Mucosa of rectum (tissue), 2 donors: ENCODE results near the gene BORCS5.

Experiments
- H3K27ac ChIP-seq, 2 donors: one replicate each; pipeline ENCODE4 v1.7.0; 2013; ENCODE audit warnings: inconsistent platforms in 2 of 2, low read depth in 2 of 2, low read length in 2 of 2
- H3K27me3 ChIP-seq, 2 donors: one replicate each; pipeline ENCODE4 v1.7.0; 2013; ENCODE audit warnings: low read length in 2 of 2; ENCODE audit not compliant: control insufficient read depth in 2 of 2, insufficient read depth in 2 of 2
- H3K36me3 ChIP-seq, 2 donors: one replicate each; pipeline ENCODE4 v1.7.0; 2013; ENCODE audit warnings: low read length in 2 of 2; ENCODE audit not compliant: control insufficient read depth in 2 of 2, insufficient read depth in 2 of 2
- H3K4me1 ChIP-seq, 2 donors: one replicate each; pipeline ENCODE4 v1.7.0; 2013; ENCODE audit warnings: low read length in 2 of 2, mild to moderate bottlenecking in 1 of 2; ENCODE audit not compliant: control insufficient read depth in 2 of 2, insufficient read depth in 2 of 2
- H3K4me3 ChIP-seq, 2 donors: one replicate each; pipeline ENCODE4 v1.7.0; 2013; ENCODE audit warnings: low read length in 2 of 2
- H3K9ac ChIP-seq, 2 donors: one replicate each; pipeline ENCODE4 v1.7.0; 2013; ENCODE audit warnings: low read length in 2 of 2, low read depth in 1 of 2, mild to moderate bottlenecking in 1 of 2
- H3K9me3 ChIP-seq, 2 donors: one replicate each; pipeline ENCODE4 v1.7.0; 2013; ENCODE audit warnings: low read length in 2 of 2; ENCODE audit not compliant: control insufficient read depth in 2 of 2
- donor health status: healthy.
- donor health status: Normal muscosa, but diverticular disease.

BORCS5 gene

DNA sequence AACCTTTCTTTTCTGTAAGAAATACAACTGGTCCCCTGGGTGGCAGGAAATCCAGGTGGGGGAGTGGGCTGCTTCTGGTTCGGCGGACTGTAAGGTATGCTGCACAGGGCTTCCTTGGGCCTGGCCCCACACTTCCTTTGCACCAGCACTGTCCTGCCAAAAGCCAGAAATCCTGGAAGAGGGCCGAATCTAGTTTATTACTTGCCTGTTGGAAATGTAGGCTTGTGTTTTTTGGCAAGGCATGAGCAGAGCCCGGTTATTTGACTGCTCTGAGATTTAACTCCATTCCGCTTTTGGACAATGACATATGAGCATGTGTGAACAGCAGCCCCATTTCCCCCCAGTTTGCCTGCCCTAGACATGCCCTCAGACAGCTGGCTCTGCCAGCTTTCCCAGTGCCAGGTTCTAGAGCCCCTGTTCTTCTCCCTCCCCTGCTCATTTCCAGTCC is 86.6 kb downstream of the BORCS5 start:
- no peak overlapping the region for H3K4me3 ChIP-seq
- no peaks in the 10 kb centered on the region for H3K36me3 ChIP-seq
- no peak overlapping the region for H3K9ac ChIP-seq
- peak overlapping the region in 1 of 2 donors; percentile 56 for H3K27ac ChIP-seq
- H3K27me3 ChIP-seq: no peaks in the 10 kb centered on the region
- no peaks in the 10 kb centered on the region for H3K9me3 ChIP-seq
- H3K4me1 ChIP-seq: peaks cover 8 to 17% of the 10 kb centered on the region in 2 donors

GRCh38 chr12:12445165-12445881 is 88.4 kb downstream of the BORCS5 start:
- no peak overlapping the region for H3K4me3 ChIP-seq
- H3K9me3 ChIP-seq: no peaks in the 10 kb centered on the region
- no peak overlapping the region for H3K9ac ChIP-seq
- H3K4me1 ChIP-seq: peaks cover 12 to 17% of the 10 kb centered on the region in 2 donors
- no peaks in the 10 kb centered on the region for H3K27me3 ChIP-seq
- H3K36me3 ChIP-seq: no peaks in the 10 kb centered on the region
- no peak overlapping the region for H3K27ac ChIP-seq

DNA sequence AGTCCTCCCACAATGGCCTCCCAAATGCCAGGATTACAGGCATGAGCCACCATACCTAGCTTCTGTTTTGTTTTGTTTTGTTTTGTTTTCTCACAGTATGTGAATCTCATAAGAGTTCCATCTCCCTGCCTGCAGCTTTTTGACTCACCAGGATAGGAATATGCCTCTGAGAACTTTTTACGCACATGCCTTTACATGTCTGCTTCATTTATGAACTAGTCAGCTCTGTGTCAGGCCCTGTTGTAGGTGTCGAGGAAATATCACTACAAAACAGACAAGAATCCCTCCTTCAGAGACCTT is 89.0 kb downstream of the BORCS5 start:
- H3K4me1 ChIP-seq: peaks cover 14 to 16% of the 10 kb centered on the region in 2 donors
- no peak overlapping the region for H3K27ac ChIP-seq
- no peaks in the 10 kb centered on the region for H3K27me3 ChIP-seq
- no peaks in the 10 kb centered on the region for H3K36me3 ChIP-seq
- H3K4me3 ChIP-seq: no peak overlapping the region
- H3K9ac ChIP-seq: no peak overlapping the region
- no peaks in the 10 kb centered on the region for H3K9me3 ChIP-seq

DNA sequence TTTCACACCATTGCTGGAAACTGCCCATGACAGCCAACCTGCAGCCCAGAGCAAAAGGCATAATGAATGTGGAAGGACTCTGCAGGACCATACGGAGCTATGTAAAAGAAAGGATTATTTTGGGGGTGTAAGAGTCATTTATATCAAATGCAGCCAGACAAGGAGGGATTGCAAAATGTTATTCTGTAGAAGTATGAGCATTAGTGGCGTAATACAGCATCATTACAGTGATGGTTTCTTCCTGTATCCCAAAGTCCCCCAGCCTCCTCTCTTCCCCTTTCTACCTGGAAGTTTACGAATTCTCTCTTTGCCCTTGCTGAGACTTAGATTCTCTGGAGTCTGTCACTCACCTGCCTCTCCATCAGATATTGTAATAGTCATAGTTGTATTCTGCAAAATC is 89.9 kb downstream of the BORCS5 start:
- Histone ChIP-seq H3K9ac (no peak overlapping the region), H3K27ac (no peak overlapping the region), H3K9me3 (no peaks in the 10 kb centered on the region), H3K4me1 (peaks cover 8 to 11% of the 10 kb centered on the region in 2 donors), H3K36me3 (no peaks in the 10 kb centered on the region), H3K4me3 (no peak overlapping the region), H3K27me3 (no peaks in the 10 kb centered on the region)

GRCh38 chr12:12447236-12447635 is 90.4 kb downstream of the BORCS5 start:
- H3K9me3 ChIP-seq: no peaks in the 10 kb centered on the region
- H3K27ac ChIP-seq: no peak overlapping the region
- H3K27me3 ChIP-seq: no peaks in the 10 kb centered on the region
- no peaks in the 10 kb centered on the region for H3K36me3 ChIP-seq
- H3K9ac ChIP-seq: no peak overlapping the region
- peaks cover 8 to 11% of the 10 kb centered on the region in 2 donors for H3K4me1 ChIP-seq
- H3K4me3 ChIP-seq: no peak overlapping the region

DNA sequence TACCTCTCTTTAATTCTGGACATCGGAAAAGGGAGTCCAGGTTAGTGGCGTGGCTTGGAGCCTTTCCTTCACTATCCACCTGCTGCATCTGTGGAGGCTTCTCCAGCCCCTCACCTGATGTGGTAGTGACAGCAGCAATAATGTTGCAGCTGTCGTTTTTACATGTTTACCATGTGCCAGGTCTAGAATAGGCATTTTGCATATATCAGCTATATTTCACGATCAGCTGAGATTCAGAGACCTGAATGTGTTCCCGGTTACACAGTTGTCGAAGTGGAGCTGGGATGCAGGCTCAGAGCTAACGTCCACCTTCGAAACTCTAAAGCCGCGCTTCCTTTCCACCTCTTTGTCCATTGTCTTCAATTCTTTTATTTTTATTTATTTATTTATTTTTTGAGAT is 91.0 kb downstream of the BORCS5 start:
- H3K27me3 ChIP-seq: no peaks in the 10 kb centered on the region
- no peak overlapping the region for H3K4me3 ChIP-seq
- H3K27ac ChIP-seq: no peak overlapping the region
- H3K4me1 ChIP-seq: peaks cover 8 to 11% of the 10 kb centered on the region in 2 donors
- no peaks in the 10 kb centered on the region for H3K36me3 ChIP-seq
- H3K9me3 ChIP-seq: no peaks in the 10 kb centered on the region
- H3K9ac ChIP-seq: no peak overlapping the region

GRCh38 chr12:12449533-12450025 is 92.7 kb downstream of the BORCS5 start:
- Histone ChIP-seq H3K4me1 (peaks cover 3 to 7% of the 10 kb centered on the region in 2 donors), H3K27ac (no peak overlapping the region), H3K9ac (no peak overlapping the region), H3K27me3 (no peaks in the 10 kb centered on the region), H3K9me3 (no peaks in the 10 kb centered on the region), H3K4me3 (no peak overlapping the region), H3K36me3 (no peaks in the 10 kb centered on the region)

DNA sequence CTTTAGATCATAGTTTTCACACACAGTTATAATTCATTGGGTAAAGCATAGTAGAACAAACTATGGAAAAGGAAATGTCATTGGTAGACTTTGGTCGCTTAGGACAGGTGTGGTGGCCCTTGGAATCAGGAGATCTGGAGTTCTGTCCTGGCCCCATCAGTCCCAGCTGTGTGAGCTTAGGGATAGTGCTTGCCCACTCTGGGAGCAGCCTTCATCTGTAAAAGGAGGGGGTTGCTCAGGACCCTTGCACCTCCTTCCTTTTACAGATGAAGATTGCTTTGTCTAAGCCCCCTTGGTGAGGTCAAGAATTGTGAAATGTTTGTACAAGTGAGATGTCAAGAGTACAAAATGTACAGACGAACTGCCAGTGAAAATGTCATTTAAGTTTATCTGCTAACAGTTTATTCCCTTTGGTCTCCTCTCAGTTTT is 93.2 kb downstream of the BORCS5 start:
- Histone ChIP-seq H3K4me3 (no peak overlapping the region), H3K9me3 (no peaks in the 10 kb centered on the region), H3K36me3 (no peaks in the 10 kb centered on the region), H3K27ac (no peak overlapping the region), H3K9ac (no peak overlapping the region), H3K4me1 (peaks cover 3 to 10% of the 10 kb centered on the region in 2 donors), H3K27me3 (no peaks in the 10 kb centered on the region)

- no peaks in the 10 kb centered on the region for H3K9me3 ChIP-seq
- peaks cover 3 to 11% of the 10 kb centered on the region in 2 donors for H3K4me1 ChIP-seq
- H3K27ac ChIP-seq: peak overlapping the region in 1 of 2 donors; percentile 35
- H3K36me3 ChIP-seq: no peaks in the 10 kb centered on the region
- no peak overlapping the region for H3K9ac ChIP-seq
- H3K4me3 ChIP-seq: peak overlapping the region in 1 of 2 donors; percentile 22
- no peaks in the 10 kb centered on the region for H3K27me3 ChIP-seq
Observed at GRCh38 chr12:12451098-12451497, 94.2 kb downstream of the BORCS5 start.

- no peaks in the 10 kb centered on the region for H3K9me3 ChIP-seq
- H3K4me1 ChIP-seq: peaks cover 3 to 11% of the 10 kb centered on the region in 2 donors
- H3K36me3 ChIP-seq: no peaks in the 10 kb centered on the region
- no peak overlapping the region for H3K9ac ChIP-seq
- no peaks in the 10 kb centered on the region for H3K27me3 ChIP-seq
- no peak overlapping the region for H3K27ac ChIP-seq
- no peak overlapping the region for H3K4me3 ChIP-seq
Observed at GRCh38 chr12:12452326-12452902, 95.5 kb downstream of the BORCS5 start.
